Muscle of back (tissue), 11 donors: Measurements from ENCODE around the gene RYR3. TPM values are rescaled to one million over a fixed set of nuclear protein-coding genes. Genes with fewer than 3 reads are reported as not detected.
A peak's percentile ranks its signal among the peaks of the same experiment; 100 is the strongest.

Experiments used
- DNase-seq, 3 donors: peaks; one replicate each; pipeline versions ENCODE4 v3.0.0 to v3.0.0-alpha.2; 2013
- polyA plus RNA-seq, 10 donors: library from polyadenylated mRNA; unstranded; fragments of 120-200 nt; gene quantifications; one replicate each; pipeline ENCODE4 v1.2.1, GENCODE V29; 2013; ENCODE audit not compliant: insufficient read length in 10 of 10

RYR3 gene
- polyA plus RNA-seq, 10 donors = 15.4 to 62.4 (median 41.5) TPM

- no peak for DNase-seq
Measured at GRCh38 chr15:33449810-33450209, 139.0 kb downstream of the RYR3 start.

- no peak for DNase-seq
Measured at GRCh38 chr15:33451385-33451784, 140.6 kb downstream of the RYR3 start.

GRCh38 chr15:33453761-33454160 is 143.0 kb downstream of the RYR3 start:
- DNase-seq = no peak

GRCh38 chr15:33454346-33454745 is 143.6 kb downstream of the RYR3 start:
- DNase-seq = no peak

- no peak for DNase-seq
Measured at GRCh38 chr15:33454996-33455395, 144.2 kb downstream of the RYR3 start.

- no peak for DNase-seq
Measured at GRCh38 chr15:33458421-33458820, 147.7 kb downstream of the RYR3 start.

- no peak for DNase-seq
Measured at GRCh38 chr15:33460166-33460805, 149.5 kb downstream of the RYR3 start.

GRCh38 chr15:33461671-33462070 is 150.9 kb downstream of the RYR3 start:
- DNase-seq = no peak

- peak in 1 of 3 donors; percentile 20 for DNase-seq
Measured at GRCh38 chr15:33467146-33467815, 156.5 kb downstream of the RYR3 start.

GRCh38 chr15:33467816-33468163 is 157.0 kb downstream of the RYR3 start:
- DNase-seq = peak in 1 of 3 donors; percentile 26

GRCh38 chr15:33468740-33469139 is 158.0 kb downstream of the RYR3 start:
- no peak for DNase-seq

GRCh38 chr15:33473005-33473404 is 162.2 kb downstream of the RYR3 start:
- no peak for DNase-seq

- DNase-seq = no peak
Measured at GRCh38 chr15:33473714-33474113, 162.9 kb downstream of the RYR3 start.

GRCh38 chr15:33476076-33476475 is 165.3 kb downstream of the RYR3 start:
- no peak for DNase-seq

- DNase-seq = no peak
Measured at GRCh38 chr15:33476908-33477307, 166.1 kb downstream of the RYR3 start.

- DNase-seq = no peak
Measured at GRCh38 chr15:33489335-33489734, 178.6 kb downstream of the RYR3 start.

- no peak for DNase-seq
Measured at GRCh38 chr15:33490703-33491102, 179.9 kb downstream of the RYR3 start.

- DNase-seq = peak; percentile 2 to 22 (median 3)
Measured at GRCh38 chr15:33492434-33493052, 181.8 kb downstream of the RYR3 start.

GRCh38 chr15:33494306-33494705 is 183.5 kb downstream of the RYR3 start:
- no peak for DNase-seq

GRCh38 chr15:33500432-33501195 is 189.8 kb downstream of the RYR3 start:
- DNase-seq = no peak

GRCh38 chr15:33503681-33504080 is 192.9 kb downstream of the RYR3 start:
- no peak for DNase-seq

- DNase-seq = no peak
Measured at GRCh38 chr15:33506781-33507296, 196.1 kb downstream of the RYR3 start.
